ENCODE measurements around the gene KIF3B.
"Not testable (repeated sequence)": the region's sequence is repeated elsewhere in the genome, so short reads cannot be mapped to it uniquely, and the experiment has no call there.

- not testable (repeated sequence) for TF ChIP-seq CTCF, POLR2A (IDR thresholded peaks at IDR 0.05)
These were observed 63.6 kb downstream of the KIF3B start for GRCh38 chr20:32341053-32341452.

All from heart left ventricle (tissue), 13 donors.